GM18867 (cell line): ENCODE measurements around the gene ZNF586.
"Not testable (repeated sequence)": the region's sequence is repeated elsewhere in the genome, so short reads cannot be mapped to it uniquely, and the experiment has no call there.

Source experiments
- ATAC-seq: cut with Tn5 transposase; IDR thresholded peaks from one replicate; pipeline ENCODE4 v1.9.1; 2021; ENCODE audit warnings: mild to moderate bottlenecking, moderate library complexity; ENCODE audit not compliant: unreplicated experiment

Gene ZNF586

GRCh38 chr19:57789288-57789687, 19.8 kb downstream of the ZNF586 start:
- no peak for ATAC-seq

GRCh38 chr19:57796580-57796979, 27.1 kb downstream of the ZNF586 start:
- ATAC-seq = not testable (repeated sequence)

GRCh38 chr19:57800696-57801095, 31.2 kb downstream of the ZNF586 start:
- no peak for ATAC-seq

- no peak for ATAC-seq
Observed at GRCh38 chr19:57802269-57802668, 32.8 kb downstream of the ZNF586 start.

GRCh38 chr19:57803265-57803593, 33.8 kb downstream of the ZNF586 start:
- no peak for ATAC-seq

- no peak for ATAC-seq
Observed at GRCh38 chr19:57803594-57804325, 34.3 kb downstream of the ZNF586 start.

GRCh38 chr19:57807541-57807940, 38.1 kb downstream of the ZNF586 start:
- no peak for ATAC-seq

- not testable (repeated sequence) for ATAC-seq
Observed at GRCh38 chr19:57810410-57811295, 41.2 kb downstream of the ZNF586 start.

- ATAC-seq = no peak
Observed at GRCh38 chr19:57812226-57812625, 42.8 kb downstream of the ZNF586 start.

- ATAC-seq = not testable (repeated sequence)
Observed at GRCh38 chr19:57812975-57813820, 43.7 kb downstream of the ZNF586 start.

GRCh38 chr19:57813919-57814504, 44.5 kb downstream of the ZNF586 start:
- no peak for ATAC-seq

- peak; percentile 80 for ATAC-seq
Observed at GRCh38 chr19:57814505-57815246, 45.2 kb downstream of the ZNF586 start, which contains the start of gene ZNF552. TSS of gene ZNF552 (minus strand) at chr19:57814913. CDS start at chr19:57814743, 170 bp downstream.

GRCh38 chr19:57815247-57816075, 46.0 kb downstream of the ZNF586 start:
- no peak for ATAC-seq

- ATAC-seq = no peak
Observed at GRCh38 chr19:57816652-57817051, 47.2 kb downstream of the ZNF586 start.

GRCh38 chr19:57817976-57818375, 48.5 kb downstream of the ZNF586 start:
- ATAC-seq = no peak

- no peak for ATAC-seq
Observed at GRCh38 chr19:57818378-57818777, 48.9 kb downstream of the ZNF586 start.

- ATAC-seq = peak; percentile 87
Observed at GRCh38 chr19:57819475-57820148, 50.1 kb downstream of the ZNF586 start.

- ATAC-seq = no peak
Observed at GRCh38 chr19:57820599-57820998, 51.1 kb downstream of the ZNF586 start.

GRCh38 chr19:57821095-57821494, 51.6 kb downstream of the ZNF586 start:
- ATAC-seq = not testable (repeated sequence)
